ENCODE measurements around the gene KRTAP20-1. TPM values are rescaled to one million over a fixed set of nuclear protein-coding genes. Genes with fewer than 3 reads are reported as not detected.

KRTAP20-1 gene
- total RNA-seq, 1 donor from 2014 or later: not detected

DNA sequence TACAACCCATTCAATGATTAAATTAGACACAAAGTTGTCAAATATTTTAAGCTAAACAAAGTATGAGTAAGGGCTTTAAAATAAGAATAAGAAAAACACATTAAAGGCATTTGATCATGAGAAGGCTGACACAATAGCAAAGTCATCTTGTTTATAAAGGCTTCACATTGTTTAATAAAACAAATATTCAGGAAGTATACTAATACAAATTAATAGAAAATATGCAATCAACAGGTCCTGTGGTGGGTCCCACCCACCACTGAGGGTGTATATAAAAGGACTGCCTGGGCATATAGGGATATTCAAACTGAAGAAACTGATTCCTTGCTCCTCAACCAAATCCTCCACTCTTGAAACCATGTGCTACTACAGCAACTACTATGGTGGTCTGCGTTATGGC lies 18.7 kb downstream of the KRTAP20-1 start, which contains the start of gene KRTAP20-2:
Gene KRTAP20-2 (plus strand): TSS at position 301 of the 400 bp plus-strand sequence. CDS start 58 bp downstream, at position 359.
- H3K4me1 Mint-ChIP-seq (ENCODE audit: unreplicated experiment): no peaks in the 10 kb centered on the region
- DNase-seq (ENCODE audit: low spot score): no peak
- no peak within 1 kb of the TSS for H3K27ac Mint-ChIP-seq (ENCODE audit: unreplicated experiment)
- H3K4me3 Mint-ChIP-seq (ENCODE audit: unreplicated experiment): no peak within 1 kb of the TSS
- no peaks in the 10 kb centered on the region for H3K36me3 Mint-ChIP-seq (ENCODE audit: low read depth, unreplicated experiment)
- H3K9me3 Mint-ChIP-seq (ENCODE audit: unreplicated experiment): no peaks in the 10 kb centered on the region
- TF ChIP-seq, protein P1, sequence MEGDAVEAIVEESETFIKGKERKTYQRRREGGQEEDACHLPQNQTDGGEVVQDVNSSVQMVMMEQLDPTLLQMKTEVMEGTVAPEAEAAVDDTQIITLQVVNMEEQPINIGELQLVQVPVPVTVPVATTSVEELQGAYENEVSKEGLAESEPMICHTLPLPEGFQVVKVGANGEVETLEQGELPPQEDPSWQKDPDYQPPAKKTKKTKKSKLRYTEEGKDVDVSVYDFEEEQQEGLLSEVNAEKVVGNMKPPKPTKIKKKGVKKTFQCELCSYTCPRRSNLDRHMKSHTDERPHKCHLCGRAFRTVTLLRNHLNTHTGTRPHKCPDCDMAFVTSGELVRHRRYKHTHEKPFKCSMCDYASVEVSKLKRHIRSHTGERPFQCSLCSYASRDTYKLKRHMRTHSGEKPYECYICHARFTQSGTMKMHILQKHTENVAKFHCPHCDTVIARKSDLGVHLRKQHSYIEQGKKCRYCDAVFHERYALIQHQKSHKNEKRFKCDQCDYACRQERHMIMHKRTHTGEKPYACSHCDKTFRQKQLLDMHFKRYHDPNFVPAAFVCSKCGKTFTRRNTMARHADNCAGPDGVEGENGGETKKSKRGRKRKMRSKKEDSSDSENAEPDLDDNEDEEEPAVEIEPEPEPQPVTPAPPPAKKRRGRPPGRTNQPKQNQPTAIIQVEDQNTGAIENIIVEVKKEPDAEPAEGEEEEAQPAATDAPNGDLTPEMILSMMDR (IDR thresholded peaks at IDR 0.05; ENCODE audit: unreplicated experiment): no peak
- H3K27me3 Mint-ChIP-seq (ENCODE audit: unreplicated experiment): no peaks in the 10 kb centered on the region

DNA sequence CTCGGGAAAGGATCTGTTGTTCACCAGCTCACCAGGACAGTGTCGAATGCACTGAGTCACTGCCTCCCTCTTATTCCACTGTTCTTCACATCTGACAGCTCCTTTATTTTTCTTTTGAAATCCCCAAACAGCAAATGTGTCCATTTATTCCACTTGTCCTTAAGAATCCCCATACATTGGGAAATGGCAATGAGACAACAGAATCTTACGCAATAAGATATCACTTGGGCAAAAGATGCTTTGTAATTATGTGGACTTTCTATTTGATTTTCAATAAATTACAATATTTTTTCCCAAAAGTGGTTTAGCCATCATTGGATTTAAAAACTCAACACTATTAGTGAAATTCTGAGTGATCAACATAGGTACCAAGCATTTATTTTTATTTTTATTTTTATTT lies 22.5 kb downstream of the KRTAP20-1 start:
- H3K4me3 Mint-ChIP-seq (ENCODE audit: unreplicated experiment): no peak overlapping the region
- no peak overlapping the region for H3K27ac Mint-ChIP-seq (ENCODE audit: unreplicated experiment)
- no peak for DNase-seq (ENCODE audit: low spot score)

DNA sequence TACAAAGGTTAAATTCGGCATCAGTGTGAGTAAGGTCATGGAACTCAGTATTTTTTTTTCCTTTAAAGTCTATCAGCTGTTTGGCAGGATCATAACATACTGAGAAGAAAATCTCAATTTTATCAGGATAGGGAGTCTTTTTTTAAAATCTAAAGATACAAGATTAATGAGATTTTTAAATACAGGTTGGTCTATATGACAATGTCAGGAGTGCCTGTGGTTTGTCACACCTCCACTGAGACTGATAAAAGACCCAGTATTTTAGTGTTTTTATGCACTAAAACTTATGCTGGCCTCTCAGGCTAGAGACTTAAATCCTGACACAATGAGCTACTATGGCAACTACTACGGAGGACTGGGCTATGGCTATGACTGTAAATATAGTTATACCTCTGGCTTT lies 26.3 kb downstream of the KRTAP20-1 start, which contains the start of gene KRTAP20-3:
Gene KRTAP20-3 (plus strand): TSS at position 301 of the 400 bp plus-strand sequence.
- no peak within 1 kb of the TSS for H3K4me3 Mint-ChIP-seq (ENCODE audit: unreplicated experiment)

More for the DNA sequence above, 22.5 kb downstream of the KRTAP20-1 start:
- TF ChIP-seq, protein P1 (IDR thresholded peaks at IDR 0.05; ENCODE audit: unreplicated experiment): no peak
- no peaks in the 10 kb centered on the region for H3K4me1 Mint-ChIP-seq (ENCODE audit: unreplicated experiment)
- no peaks in the 10 kb centered on the region for H3K27me3 Mint-ChIP-seq (ENCODE audit: unreplicated experiment)
- H3K9me3 Mint-ChIP-seq (ENCODE audit: unreplicated experiment): no peaks in the 10 kb centered on the region
- no peaks in the 10 kb centered on the region for H3K36me3 Mint-ChIP-seq (ENCODE audit: low read depth, unreplicated experiment)

DNA sequence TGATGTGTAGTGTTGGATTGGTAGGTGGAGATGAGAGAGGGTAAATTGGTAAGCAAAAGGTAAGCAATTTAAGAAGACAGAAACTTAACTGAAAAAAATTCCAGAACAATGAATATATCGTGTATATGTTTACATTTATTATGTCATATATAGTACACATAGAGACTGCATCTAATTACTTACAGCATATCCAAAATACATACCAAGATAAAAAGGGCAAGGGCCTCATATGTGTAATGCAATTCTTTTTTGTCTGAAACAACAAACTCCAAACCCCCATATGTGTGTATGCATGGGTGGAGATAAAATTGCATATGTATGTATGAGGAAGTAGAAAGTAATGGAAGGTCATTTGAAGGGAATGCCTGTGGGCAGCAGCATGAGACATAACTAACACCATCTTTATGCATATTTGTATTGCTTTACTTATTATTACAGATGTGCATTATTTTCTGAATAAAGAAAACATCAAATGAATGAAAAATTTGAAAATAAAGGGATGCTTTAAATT lies 30.7 kb downstream of the KRTAP20-1 start:
- no peak overlapping the region for H3K27ac Mint-ChIP-seq (ENCODE audit: unreplicated experiment)
- TF ChIP-seq, protein P1 (IDR thresholded peaks at IDR 0.05; ENCODE audit: unreplicated experiment): no peak

More for the DNA sequence above, 26.3 kb downstream of the KRTAP20-1 start, which contains the start of gene KRTAP20-3:
- no peak for DNase-seq (ENCODE audit: low spot score)
- Mint-ChIP-seq H3K36me3 (ENCODE audit: low read depth, unreplicated experiment) (no peaks in the 10 kb centered on the region), H3K4me1 (ENCODE audit: unreplicated experiment) (peaks cover 5% of the 10 kb centered on the region), H3K27ac (ENCODE audit: unreplicated experiment) (no peak within 1 kb of the TSS), H3K27me3 (ENCODE audit: unreplicated experiment) (no peaks in the 10 kb centered on the region), H3K9me3 (ENCODE audit: unreplicated experiment) (no peaks in the 10 kb centered on the region)
- TF ChIP-seq, protein P1 (IDR thresholded peaks at IDR 0.05; ENCODE audit: unreplicated experiment): no peak

DNA sequence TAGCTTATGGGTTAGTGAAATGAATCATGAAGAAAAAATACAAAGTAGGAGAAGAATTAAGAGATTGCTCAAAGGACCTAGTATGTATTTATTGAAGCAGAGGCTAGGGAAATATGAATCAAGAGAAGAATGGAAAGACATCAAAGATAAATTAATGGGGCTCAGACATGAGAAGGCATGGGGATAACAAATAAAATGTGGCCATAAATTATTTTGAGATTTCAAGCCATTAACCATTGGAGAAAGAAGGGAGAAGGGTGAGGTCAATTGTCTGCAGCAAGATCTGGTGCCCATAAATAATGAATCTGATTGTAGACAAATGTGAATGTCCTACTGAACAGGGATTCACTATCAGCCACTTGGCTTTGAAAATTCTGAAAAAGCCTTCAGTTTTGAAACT lies 36.7 kb downstream of the KRTAP20-1 start:
- DNase-seq (ENCODE audit: low spot score): no peak
- TF ChIP-seq, protein P1 (IDR thresholded peaks at IDR 0.05; ENCODE audit: unreplicated experiment): no peak
- H3K9me3 Mint-ChIP-seq (ENCODE audit: unreplicated experiment): no peaks in the 10 kb centered on the region
- H3K36me3 Mint-ChIP-seq (ENCODE audit: low read depth, unreplicated experiment): no peaks in the 10 kb centered on the region
- H3K27ac Mint-ChIP-seq (ENCODE audit: unreplicated experiment): no peak overlapping the region
- no peaks in the 10 kb centered on the region for H3K4me1 Mint-ChIP-seq (ENCODE audit: unreplicated experiment)
- H3K4me3 Mint-ChIP-seq (ENCODE audit: unreplicated experiment): no peak overlapping the region
- no peaks in the 10 kb centered on the region for H3K27me3 Mint-ChIP-seq (ENCODE audit: unreplicated experiment)

More for the DNA sequence above, 30.7 kb downstream of the KRTAP20-1 start:
- DNase-seq (ENCODE audit: low spot score): no peak
- Mint-ChIP-seq H3K4me3 (ENCODE audit: unreplicated experiment) (no peak overlapping the region), H3K4me1 (ENCODE audit: unreplicated experiment) (peaks cover 8% of the 10 kb centered on the region), H3K36me3 (ENCODE audit: low read depth, unreplicated experiment) (no peaks in the 10 kb centered on the region), H3K9me3 (ENCODE audit: unreplicated experiment) (no peaks in the 10 kb centered on the region), H3K27me3 (ENCODE audit: unreplicated experiment) (no peaks in the 10 kb centered on the region)
